A673 (cell line): ENCODE measurements around the gene DPM1. TPM values are rescaled to one million over a fixed set of nuclear protein-coding genes. Genes with fewer than 3 reads are reported as not detected.

Experiments used
- BruUV-seq: library from RNA; stranded (reverse); fragments of 400-500 nt; replicated peaks from 2 replicates; lab custom pipeline; 2021; lab: Mats Ljungman, UMichigan
- CTCF ChIA-PET: fragments of 300-600 bp; sonication (Branson Sonifier 250); formaldehyde crosslinking; loops from one replicate; lab custom pipeline; 2022; ENCODE audit warnings: antibody characterized with exemption; lab: Charles Lee
- POLR2A ChIA-PET: fragments of 300-600 bp; sonication (Branson Sonifier 250); formaldehyde crosslinking; loops from one replicate; lab custom pipeline; 2022; ENCODE audit warnings: antibody characterized with exemption; ENCODE audit not compliant: low non-redundant PET; lab: Charles Lee
- DNase-seq: peaks from one replicate; pipeline ENCODE4 v3.0.0-alpha.2; 2015; ENCODE audit warnings: low spot score
- H3K27ac ChIP-seq: fragments of 200-600 bp; sonication (generic); 2 replicates; pipeline ENCODE4 v1.5.1; 2016; ENCODE audit warnings: mixed run types, low read depth, mild to moderate bottlenecking, mixed read lengths, antibody characterized with exemption, low read length; ENCODE audit not compliant: poor library complexity, severe bottlenecking
- H3K27me3 ChIP-seq: fragments of 200-600 bp; sonication (generic); replicated peaks from 2 replicates; pipeline ENCODE4 v1.6.1; 2017; ENCODE audit warnings: mixed run types, low read depth, mild to moderate bottlenecking, mixed read lengths, antibody characterized with exemption, low read length; ENCODE audit not compliant: insufficient read depth, poor library complexity
- H3K36me3 ChIP-seq: fragments of 200-600 bp; sonication (generic); 2 replicates; pipeline ENCODE4 v1.6.1; 2016; ENCODE audit warnings: mixed run types, mild to moderate bottlenecking, mixed read lengths, antibody characterized with exemption, low read length; ENCODE audit not compliant: insufficient read depth, poor library complexity, severe bottlenecking
- H3K4me1 ChIP-seq: fragments of 200-600 bp; sonication (generic); 2 replicates; pipeline ENCODE4 v1.6.1; 2017; ENCODE audit warnings: mixed run types, mild to moderate bottlenecking, mixed read lengths, antibody characterized with exemption, low read length; ENCODE audit not compliant: insufficient read depth, poor library complexity, severe bottlenecking
- H3K4me3 ChIP-seq: fragments of 200-600 bp; sonication (generic); 2 replicates; pipeline ENCODE4 v1.5.1; 2016; ENCODE audit warnings: low read depth, mixed run types, mild to moderate bottlenecking, mixed read lengths, low read length; ENCODE audit not compliant: poor library complexity, severe bottlenecking
- H3K9me3 ChIP-seq: fragments of 200-600 bp; sonication (generic); 2 replicates; pipeline ENCODE4 v1.6.1; 2016; ENCODE audit warnings: mixed run types, low read depth, mild to moderate bottlenecking, mixed read lengths, antibody characterized with exemption, low read length; ENCODE audit not compliant: poor library complexity, severe bottlenecking
- CTCF ChIP-seq: fragments of 300-800, 200-600 bp; sonication (generic); conservative IDR thresholded peaks from 2 replicates; pipeline ENCODE4 v1.5.1; 2017; ENCODE audit warnings: low read depth, mild to moderate bottlenecking, antibody characterized with exemption, low read length, moderate library complexity, mixed read lengths
- EZH2 ChIP-seq: fragments of 200-600 bp; sonication (generic); IDR thresholded peaks from 2 replicates; pipeline ENCODE4 v1.6.1; 2017; ENCODE audit warnings: borderline replicate concordance, low read depth, mild to moderate bottlenecking, mixed read lengths, antibody characterized with exemption, low read length; ENCODE audit not compliant: poor library complexity, severe bottlenecking
- intact Hi-C: fragments of 100-400 bp; cut with micrococcal nuclease; formaldehyde crosslinking; loops from one replicate; pipeline ENCODE4 v1.10.0; 2022; ENCODE audit not compliant: unreplicated experiment
- total RNA-seq: library from RNA; stranded (reverse); gene quantifications from 2 replicates; pipeline ENCODE4 v1.2.3, GENCODE V29; 2021

The DPM1 gene
- total RNA-seq, 1 experiment from 2014 or later = 65.5 TPM

GRCh38 chr20:50959543-50960126 is 1.3 kb upstream of the DPM1 start:
- DNase-seq = no peak
- no TSS peak for BruUV-seq
- Histone ChIP-seq H3K27me3 (no peaks in the 10 kb centered on the region), H3K4me1 (peaks cover 24% of the 10 kb centered on the region), H3K4me3 (peak overlapping the region; percentile 95), H3K27ac (no peak overlapping the region), H3K36me3 (peaks cover 10% of the 10 kb centered on the region), H3K9me3 (no peaks in the 10 kb centered on the region)
- no peak for TF ChIP-seq EZH2
- no peak for TF ChIP-seq CTCF
- CTCF ChIA-PET = interaction anchor here (0.6 kb wide), 1 partner anchor 14 kb away, joined by 3 read pairs; no protein-coding TSS in a partner anchor
- intact Hi-C loops = no loop called here
- POLR2A ChIA-PET = no interaction called here

GRCh38 chr20:50958615-50959542 is 547 bp upstream of the DPM1 start, which contains the start of gene MOCS3:
TSS of gene MOCS3 (plus strand) at chr20:50958818. CDS start at chr20:50958843, 25 bp downstream.
- intact Hi-C loops = no loop called here

More at GRCh38 chr20:50958615-50959542, 547 bp upstream of the DPM1 start, which contains the start of gene MOCS3:
- H3K27ac ChIP-seq = peak within 1 kb of the TSS; percentile 100
- ChIA-PET CTCF (interaction anchor here (1.0 to 1.4 kb wide), 3 partner anchors 27 to 56 kb away, joined by 3 to 4 read pairs (median 3); partner anchors contain the start of gene ADNP), POLR2A (interaction anchor here (1.0 kb wide), 1 partner anchor 11 kb away, joined by 4 read pairs; no protein-coding TSS in a partner anchor)
- peak within 1 kb of the TSS; percentile 95 for H3K4me3 ChIP-seq
- peaks cover 24% of the 10 kb centered on the region for H3K4me1 ChIP-seq
- no peaks in the 10 kb centered on the region for H3K9me3 ChIP-seq
- peaks cover 17% of the 10 kb centered on the region for H3K36me3 ChIP-seq
- no peaks in the 10 kb centered on the region for H3K27me3 ChIP-seq
- peak; percentile 95 for DNase-seq
- TF ChIP-seq EZH2 (no peak), CTCF (no peak)
- BruUV-seq = TSS peak; percentile 67
